ENCODE data around the gene FOXI1.
"Not testable (repeated sequence)": the region's sequence is repeated elsewhere in the genome, so short reads cannot be mapped to it uniquely, and the experiment has no call there.

The FOXI1 gene

DNA sequence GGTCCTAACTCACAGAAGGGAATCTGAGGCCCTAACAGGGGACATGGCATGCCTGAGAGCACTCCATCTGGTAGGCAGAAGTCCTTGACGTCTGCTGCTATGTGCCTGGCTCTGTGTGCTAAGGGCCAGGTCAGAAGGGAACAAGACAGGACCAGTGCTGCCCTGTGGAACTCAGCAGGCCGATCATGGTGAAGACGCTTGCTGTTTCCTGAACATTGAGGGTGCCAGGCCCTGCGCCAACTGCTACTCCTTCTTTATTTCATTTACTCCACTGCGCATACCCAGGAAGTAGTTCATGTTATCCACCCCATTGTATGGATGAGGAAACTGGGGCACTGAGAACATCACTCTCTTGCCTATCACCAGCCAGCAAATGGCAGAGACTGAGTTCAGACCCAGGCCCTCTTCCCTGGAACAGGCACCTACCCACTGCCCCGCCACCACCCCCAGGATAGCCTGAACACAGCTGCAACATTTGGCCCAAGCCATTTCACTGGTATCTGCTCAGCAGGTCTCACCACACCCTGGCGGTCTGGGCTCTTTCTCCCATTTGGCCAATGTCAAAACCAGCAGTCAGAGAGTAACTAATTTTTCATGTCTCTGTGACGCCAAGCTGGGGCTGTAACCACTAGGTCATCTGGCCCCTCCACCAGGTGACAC is 24.8 kb upstream of the FOXI1 start:
- Histone ChIP-seq H3K4me3 (ENCODE audit: low read depth in 1 of 2, low read length in 1 of 2) (no peak overlapping the region), H3K9me3 (no peaks in the 10 kb centered on the region), H3K27me3 (no peaks in the 10 kb centered on the region), H3K27ac (no peak overlapping the region), H3K36me3 (peaks cover 100% of the 10 kb centered on the region), H3K4me1 (ENCODE audit: control insufficient read depth in 1 of 2, insufficient read depth in 1 of 2, low read depth in 1 of 2, low read length in 1 of 2) (no peaks in the 10 kb centered on the region)
- TF ChIP-seq, protein P1, sequence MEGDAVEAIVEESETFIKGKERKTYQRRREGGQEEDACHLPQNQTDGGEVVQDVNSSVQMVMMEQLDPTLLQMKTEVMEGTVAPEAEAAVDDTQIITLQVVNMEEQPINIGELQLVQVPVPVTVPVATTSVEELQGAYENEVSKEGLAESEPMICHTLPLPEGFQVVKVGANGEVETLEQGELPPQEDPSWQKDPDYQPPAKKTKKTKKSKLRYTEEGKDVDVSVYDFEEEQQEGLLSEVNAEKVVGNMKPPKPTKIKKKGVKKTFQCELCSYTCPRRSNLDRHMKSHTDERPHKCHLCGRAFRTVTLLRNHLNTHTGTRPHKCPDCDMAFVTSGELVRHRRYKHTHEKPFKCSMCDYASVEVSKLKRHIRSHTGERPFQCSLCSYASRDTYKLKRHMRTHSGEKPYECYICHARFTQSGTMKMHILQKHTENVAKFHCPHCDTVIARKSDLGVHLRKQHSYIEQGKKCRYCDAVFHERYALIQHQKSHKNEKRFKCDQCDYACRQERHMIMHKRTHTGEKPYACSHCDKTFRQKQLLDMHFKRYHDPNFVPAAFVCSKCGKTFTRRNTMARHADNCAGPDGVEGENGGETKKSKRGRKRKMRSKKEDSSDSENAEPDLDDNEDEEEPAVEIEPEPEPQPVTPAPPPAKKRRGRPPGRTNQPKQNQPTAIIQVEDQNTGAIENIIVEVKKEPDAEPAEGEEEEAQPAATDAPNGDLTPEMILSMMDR (IDR thresholded peaks at IDR 0.05), result no peak

DNA sequence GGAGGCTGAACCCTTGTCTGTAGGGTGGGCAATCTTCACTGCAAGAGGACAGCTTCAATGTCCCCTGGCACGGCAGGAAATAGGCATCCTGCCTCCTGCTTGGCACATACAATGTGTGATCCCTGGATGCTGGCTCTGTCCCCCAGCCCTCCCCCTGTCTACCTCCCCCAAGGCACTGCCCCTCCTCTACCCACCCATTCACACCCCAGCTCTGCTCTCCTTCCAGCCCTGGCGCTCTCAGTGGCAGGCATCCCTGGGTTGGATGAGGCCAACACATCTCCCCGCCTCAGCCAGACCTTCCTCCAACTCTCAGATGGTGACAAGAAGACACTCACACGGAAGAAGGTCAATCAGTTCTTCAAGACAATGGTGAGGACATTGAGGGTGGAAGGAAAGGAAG is 24.1 kb upstream of the FOXI1 start:
- TF ChIP-seq, protein P1 (IDR thresholded peaks at IDR 0.05), result no peak
- Histone ChIP-seq H3K4me1 (ENCODE audit: control insufficient read depth in 1 of 2, insufficient read depth in 1 of 2, low read depth in 1 of 2, low read length in 1 of 2) (no peaks in the 10 kb centered on the region), H3K36me3 (peaks cover 97% of the 10 kb centered on the region), H3K4me3 (ENCODE audit: low read depth in 1 of 2, low read length in 1 of 2) (no peak overlapping the region), H3K27me3 (no peaks in the 10 kb centered on the region), H3K27ac (no peak overlapping the region), H3K9me3 (no peaks in the 10 kb centered on the region)

DNA sequence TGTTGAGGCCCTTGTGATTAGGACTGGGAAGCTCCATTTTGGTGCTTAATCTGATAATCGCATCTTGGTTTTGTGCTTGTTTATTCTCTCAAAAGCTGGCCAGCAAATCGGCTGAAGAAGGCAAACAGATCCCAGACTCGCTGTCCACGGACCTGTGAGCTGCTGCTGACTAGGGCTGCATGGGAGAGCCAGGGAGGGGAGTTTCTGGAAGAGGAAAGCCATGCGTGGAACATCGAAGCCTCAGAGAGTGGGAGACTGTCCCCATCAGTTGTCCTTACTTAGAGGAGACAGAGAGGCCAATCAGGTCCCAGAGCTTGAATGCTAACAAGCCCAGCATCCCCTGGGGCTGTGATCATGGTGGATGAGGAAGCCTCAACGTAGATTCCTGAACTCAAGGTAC is 23.0 kb upstream of the FOXI1 start:
- no peak overlapping the region for H3K27ac ChIP-seq
- H3K9me3 ChIP-seq, result no peaks in the 10 kb centered on the region
- H3K4me3 ChIP-seq (ENCODE audit: low read depth in 1 of 2, low read length in 1 of 2), result no peak overlapping the region
- TF ChIP-seq, protein P1 (IDR thresholded peaks at IDR 0.05), result no peak
- H3K36me3 ChIP-seq, result peaks cover 97% of the 10 kb centered on the region
- no peaks in the 10 kb centered on the region for H3K27me3 ChIP-seq
- H3K4me1 ChIP-seq (ENCODE audit: control insufficient read depth in 1 of 2, insufficient read depth in 1 of 2, low read depth in 1 of 2, low read length in 1 of 2), result no peaks in the 10 kb centered on the region

DNA sequence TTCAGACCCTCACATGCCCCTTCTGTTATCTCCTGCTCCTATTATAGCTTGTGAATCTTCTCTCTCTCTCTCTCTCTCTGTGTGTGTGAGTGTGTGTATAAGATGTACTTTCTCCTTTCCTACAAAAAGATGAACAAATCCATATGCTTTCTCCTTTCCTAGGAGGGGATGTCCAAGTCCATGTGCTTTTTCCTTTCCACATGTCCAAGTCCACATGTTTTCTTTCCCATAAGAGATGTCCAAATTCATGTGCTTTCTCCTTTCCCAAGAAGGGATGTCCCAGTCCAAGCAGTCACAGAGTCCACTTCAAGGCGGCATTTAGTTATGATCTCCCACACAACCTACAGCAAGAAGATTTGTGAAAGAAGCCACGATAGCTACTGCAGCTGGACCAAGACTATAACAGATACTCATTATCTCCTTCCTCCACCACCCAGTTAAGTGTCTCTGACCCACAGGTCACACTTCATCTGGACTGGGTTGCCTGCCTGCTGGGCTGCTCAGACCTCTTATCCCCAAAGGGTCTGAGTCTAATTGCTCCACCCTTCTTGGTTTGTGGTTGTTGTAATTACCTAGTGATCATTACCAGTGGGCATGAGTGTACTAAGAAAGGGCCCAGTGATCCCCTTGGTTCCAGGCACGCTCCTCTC is 18.4 kb upstream of the FOXI1 start:
- no peak overlapping the region for H3K4me3 ChIP-seq (ENCODE audit: low read depth in 1 of 2, low read length in 1 of 2)
- no peaks in the 10 kb centered on the region for H3K9me3 ChIP-seq
- H3K4me1 ChIP-seq (ENCODE audit: control insufficient read depth in 1 of 2, insufficient read depth in 1 of 2, low read depth in 1 of 2, low read length in 1 of 2), result no peaks in the 10 kb centered on the region
- H3K27ac ChIP-seq, result no peak overlapping the region
- H3K27me3 ChIP-seq, result no peaks in the 10 kb centered on the region
- TF ChIP-seq, protein P1 (IDR thresholded peaks at IDR 0.05), result no peak
- H3K36me3 ChIP-seq, result peaks cover 54% of the 10 kb centered on the region

DNA sequence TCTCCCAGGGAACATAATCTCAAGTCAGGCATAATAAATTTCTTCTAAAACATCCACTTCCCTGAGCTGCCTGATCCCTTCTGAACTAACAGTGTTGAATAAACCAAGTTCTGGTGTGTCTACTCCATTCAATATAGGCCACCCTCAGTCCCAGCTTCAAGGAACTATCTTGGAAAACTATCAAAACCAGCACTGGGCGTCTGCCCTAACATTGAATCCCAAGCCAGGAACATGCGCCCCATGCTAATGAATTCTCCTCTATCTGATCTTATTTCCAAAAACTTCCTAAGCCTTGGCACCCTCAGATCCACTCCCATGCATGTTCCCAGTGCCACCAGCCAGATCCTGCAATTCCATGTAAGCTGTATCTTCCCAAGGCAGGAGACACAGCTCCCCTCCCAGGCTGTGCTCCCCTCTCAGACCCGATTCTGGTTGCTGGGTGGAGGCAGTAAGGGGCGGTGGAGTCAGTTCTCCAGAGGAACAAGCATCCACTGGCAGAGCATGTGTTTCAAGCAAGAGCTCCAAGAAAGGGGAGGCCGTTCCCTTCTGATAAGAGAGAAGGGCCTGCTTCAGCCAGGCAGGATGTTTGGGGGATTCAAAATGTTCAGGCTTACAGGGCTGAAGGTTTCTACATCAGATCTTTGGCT is 13.1 kb upstream of the FOXI1 start:
- TF ChIP-seq, protein P1 (IDR thresholded peaks at IDR 0.05), result no peak
- H3K27ac ChIP-seq, result no peak overlapping the region
- H3K27me3 ChIP-seq, result no peaks in the 10 kb centered on the region
- peaks cover 28 to 30% of the 10 kb centered on the region in 2 experiments for H3K4me1 ChIP-seq (ENCODE audit: control insufficient read depth in 1 of 2, insufficient read depth in 1 of 2, low read depth in 1 of 2, low read length in 1 of 2)
- H3K36me3 ChIP-seq, result peaks cover 4% of the 10 kb centered on the region
- H3K9me3 ChIP-seq, result no peaks in the 10 kb centered on the region
- no peak overlapping the region for H3K4me3 ChIP-seq (ENCODE audit: low read depth in 1 of 2, low read length in 1 of 2)

DNA sequence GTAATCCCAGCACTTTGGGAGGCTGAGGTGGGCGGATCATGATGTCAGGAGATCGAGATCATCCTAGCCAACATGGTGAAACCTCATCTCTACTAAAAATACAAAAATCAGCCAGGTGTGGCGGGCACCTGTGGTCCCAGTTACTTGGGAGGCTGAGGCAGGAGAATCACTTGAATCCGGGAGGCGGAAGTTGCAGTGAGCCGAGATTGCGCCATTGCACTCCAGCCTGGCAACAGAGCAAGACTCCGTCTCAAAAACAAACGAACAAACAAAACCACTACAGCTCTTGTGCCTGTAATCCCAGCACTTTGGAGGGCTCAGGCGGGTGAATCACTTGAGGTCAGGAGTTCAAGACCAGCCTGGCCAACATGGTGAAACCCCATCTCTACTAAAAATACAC is 11.4 kb upstream of the FOXI1 start:
- H3K9me3 ChIP-seq; H3K27ac ChIP-seq; H3K4me3 ChIP-seq (ENCODE audit: low read depth in 1 of 2, low read length in 1 of 2); H3K36me3 ChIP-seq; H3K27me3 ChIP-seq: not testable (repeated sequence)
- H3K4me1 ChIP-seq (ENCODE audit: control insufficient read depth in 1 of 2, insufficient read depth in 1 of 2, low read depth in 1 of 2, low read length in 1 of 2), result peaks cover 41 to 43% of the 10 kb centered on the region in 2 experiments

Measured in neutrophil (primary cell).